ENCODE data around the gene ECM1. TPM values are rescaled to one million over a fixed set of nuclear protein-coding genes. Genes with fewer than 3 reads are reported as not detected.
A peak's percentile ranks its signal among the peaks of the same experiment; 100 is the strongest.

ECM1 gene
- total and polyA plus RNA-seq, 2 experiments from 2014 or later = 3.0 to 7.1 TPM

DNA sequence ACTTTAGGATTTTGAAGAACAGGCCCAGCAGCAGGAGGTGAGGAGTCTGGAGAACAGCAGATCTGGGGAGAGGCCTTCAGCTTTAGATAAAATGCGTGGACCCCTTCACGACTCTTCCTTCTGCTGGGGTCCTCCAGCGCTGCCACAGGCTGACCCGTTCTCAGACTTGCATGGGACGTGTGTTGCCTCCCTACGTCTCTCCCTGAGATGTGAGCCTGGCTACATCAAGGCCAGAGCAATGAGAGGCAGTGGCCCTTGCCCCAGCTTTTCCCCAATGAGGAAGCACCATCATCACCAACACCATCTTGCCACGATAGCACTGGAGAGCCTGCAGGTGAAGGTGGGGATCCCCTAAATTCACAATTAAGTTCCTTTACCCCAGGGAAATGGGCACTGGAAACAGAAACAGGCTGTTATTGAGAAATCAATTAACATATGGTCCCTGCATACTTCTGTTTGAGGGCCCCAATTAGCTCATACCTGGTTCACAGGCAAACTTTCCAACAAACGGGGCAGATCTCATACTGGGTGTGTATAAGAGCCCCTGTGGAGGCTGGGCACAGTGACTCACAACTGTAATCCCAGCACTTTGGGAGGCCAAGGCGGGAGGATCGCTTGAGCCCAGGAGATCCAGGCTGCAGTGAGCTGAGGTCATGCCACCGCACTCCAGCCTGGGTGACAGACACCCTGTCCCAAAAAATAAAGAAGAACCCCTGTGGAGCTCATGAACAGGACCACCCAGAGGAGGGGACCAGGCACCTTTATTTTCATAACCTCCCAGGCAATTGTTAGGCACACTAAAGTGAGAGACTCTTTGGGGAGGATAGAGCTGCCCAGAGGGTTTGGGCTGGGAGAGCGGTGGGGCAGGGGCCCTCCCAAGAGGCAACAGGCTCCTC is 29.2 kb downstream of the ECM1 start:
- Histone ChIP-seq H3K4me1 (ENCODE audit: insufficient read depth) (peaks cover 6% of the 10 kb centered on the region), H3K4me3 (no peak overlapping the region), H3K9me2 (replicated peaks; ENCODE audit: insufficient read depth) (no peaks in the 10 kb centered on the region), H3K27ac (no peak overlapping the region), H3K36me3 (replicated peaks; ENCODE audit: insufficient read depth, low read depth) (no peaks in the 10 kb centered on the region), H3K79me2 (no peaks in the 10 kb centered on the region), H3K4me2 (no peak overlapping the region), H3K27me3 (no peaks in the 10 kb centered on the region), H2AFZ (no peak overlapping the region), H4K20me1 (ENCODE audit: insufficient read depth, poor library complexity, severe bottlenecking) (no peaks in the 10 kb centered on the region), H3K9me3 (ENCODE audit: low read depth) (no peaks in the 10 kb centered on the region)
- no peak for TF ChIP-seq EZH2 (IDR thresholded peaks at IDR 0.05; ENCODE audit: borderline replicate concordance)
- TF ChIP-seq, protein P1, sequence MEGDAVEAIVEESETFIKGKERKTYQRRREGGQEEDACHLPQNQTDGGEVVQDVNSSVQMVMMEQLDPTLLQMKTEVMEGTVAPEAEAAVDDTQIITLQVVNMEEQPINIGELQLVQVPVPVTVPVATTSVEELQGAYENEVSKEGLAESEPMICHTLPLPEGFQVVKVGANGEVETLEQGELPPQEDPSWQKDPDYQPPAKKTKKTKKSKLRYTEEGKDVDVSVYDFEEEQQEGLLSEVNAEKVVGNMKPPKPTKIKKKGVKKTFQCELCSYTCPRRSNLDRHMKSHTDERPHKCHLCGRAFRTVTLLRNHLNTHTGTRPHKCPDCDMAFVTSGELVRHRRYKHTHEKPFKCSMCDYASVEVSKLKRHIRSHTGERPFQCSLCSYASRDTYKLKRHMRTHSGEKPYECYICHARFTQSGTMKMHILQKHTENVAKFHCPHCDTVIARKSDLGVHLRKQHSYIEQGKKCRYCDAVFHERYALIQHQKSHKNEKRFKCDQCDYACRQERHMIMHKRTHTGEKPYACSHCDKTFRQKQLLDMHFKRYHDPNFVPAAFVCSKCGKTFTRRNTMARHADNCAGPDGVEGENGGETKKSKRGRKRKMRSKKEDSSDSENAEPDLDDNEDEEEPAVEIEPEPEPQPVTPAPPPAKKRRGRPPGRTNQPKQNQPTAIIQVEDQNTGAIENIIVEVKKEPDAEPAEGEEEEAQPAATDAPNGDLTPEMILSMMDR (IDR thresholded peaks at IDR 0.05; ENCODE audit: poor library complexity) = no peak
- no peak for TF ChIP-seq EZH2phosphoT487 (IDR thresholded peaks at IDR 0.05; ENCODE audit: low read depth, severe bottlenecking, unreplicated experiment)
- no peak for DNase-seq (ENCODE audit: low spot score)
- WGBS (ENCODE audit: low lambda C conversion rate, missing lambda C conversion rate) = 92% methylated on average over 12 of the region's 12 CpGs

DNA sequence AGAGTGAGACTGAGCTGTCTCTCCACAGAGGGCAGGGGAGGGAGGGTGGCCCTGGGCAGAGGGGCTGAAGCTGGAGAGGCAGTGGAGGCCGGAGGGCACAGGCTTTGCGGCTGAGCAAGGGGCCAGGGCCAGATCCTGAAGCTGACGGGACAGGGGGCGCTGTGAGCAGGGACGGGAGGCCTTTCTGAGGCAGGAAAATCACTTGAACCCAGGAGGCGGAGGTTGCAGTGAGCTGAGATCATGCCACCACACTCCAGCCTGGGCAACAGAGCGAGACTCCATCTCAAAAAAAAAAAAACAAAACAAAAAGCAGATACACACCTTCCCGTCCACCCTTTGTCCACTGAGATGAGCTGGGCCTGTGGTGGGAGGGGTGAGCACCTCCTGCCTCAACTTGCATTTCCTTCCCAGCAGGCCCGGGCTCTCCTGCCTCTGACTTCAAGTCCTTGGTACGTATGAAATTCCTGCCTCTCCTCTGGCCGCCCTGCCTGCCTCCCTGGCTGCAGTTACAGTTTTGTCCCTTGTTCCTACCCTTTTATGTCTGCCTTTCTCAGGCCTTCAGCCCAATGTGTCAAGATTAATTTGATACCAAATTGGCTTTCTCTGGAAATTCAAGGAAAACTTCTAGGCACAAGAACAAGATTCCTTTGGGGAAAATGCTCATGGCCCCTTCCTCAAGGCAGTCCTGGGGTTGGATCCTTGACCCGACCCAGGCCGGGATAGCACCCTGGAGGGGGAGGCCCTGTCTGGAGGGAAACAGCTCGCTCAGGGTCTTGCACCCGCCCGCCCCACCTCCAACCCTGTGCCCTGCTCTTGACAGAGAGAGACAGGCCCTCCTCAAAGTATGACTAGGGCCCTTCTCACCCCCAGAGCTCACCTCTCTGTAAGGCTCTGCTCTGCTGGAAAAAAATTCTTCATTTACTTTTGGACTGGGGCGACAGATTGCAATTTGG is 30.1 kb downstream of the ECM1 start:
- 77% methylated on average over 17 of the region's 17 CpGs for WGBS (ENCODE audit: low lambda C conversion rate, missing lambda C conversion rate)
- Histone ChIP-seq H3K27ac (no peak overlapping the region), H3K36me3 (replicated peaks; ENCODE audit: insufficient read depth, low read depth) (no peaks in the 10 kb centered on the region), H4K20me1 (ENCODE audit: insufficient read depth, poor library complexity, severe bottlenecking) (no peaks in the 10 kb centered on the region), H3K27me3 (no peaks in the 10 kb centered on the region), H3K9me2 (replicated peaks; ENCODE audit: insufficient read depth) (no peaks in the 10 kb centered on the region), H2AFZ (no peak overlapping the region), H3K79me2 (no peaks in the 10 kb centered on the region), H3K4me3 (no peak overlapping the region), H3K9me3 (ENCODE audit: low read depth) (no peaks in the 10 kb centered on the region), H3K4me1 (ENCODE audit: insufficient read depth) (peaks cover 2% of the 10 kb centered on the region), H3K4me2 (no peak overlapping the region)
- no peak for TF ChIP-seq EZH2 (IDR thresholded peaks at IDR 0.05; ENCODE audit: borderline replicate concordance)
- TF ChIP-seq EZH2phosphoT487 (IDR thresholded peaks at IDR 0.05; ENCODE audit: low read depth, severe bottlenecking, unreplicated experiment) = no peak
- TF ChIP-seq, protein P1 (IDR thresholded peaks at IDR 0.05; ENCODE audit: poor library complexity) = no peak
- peak; percentile 30 for DNase-seq (ENCODE audit: low spot score)

DNA sequence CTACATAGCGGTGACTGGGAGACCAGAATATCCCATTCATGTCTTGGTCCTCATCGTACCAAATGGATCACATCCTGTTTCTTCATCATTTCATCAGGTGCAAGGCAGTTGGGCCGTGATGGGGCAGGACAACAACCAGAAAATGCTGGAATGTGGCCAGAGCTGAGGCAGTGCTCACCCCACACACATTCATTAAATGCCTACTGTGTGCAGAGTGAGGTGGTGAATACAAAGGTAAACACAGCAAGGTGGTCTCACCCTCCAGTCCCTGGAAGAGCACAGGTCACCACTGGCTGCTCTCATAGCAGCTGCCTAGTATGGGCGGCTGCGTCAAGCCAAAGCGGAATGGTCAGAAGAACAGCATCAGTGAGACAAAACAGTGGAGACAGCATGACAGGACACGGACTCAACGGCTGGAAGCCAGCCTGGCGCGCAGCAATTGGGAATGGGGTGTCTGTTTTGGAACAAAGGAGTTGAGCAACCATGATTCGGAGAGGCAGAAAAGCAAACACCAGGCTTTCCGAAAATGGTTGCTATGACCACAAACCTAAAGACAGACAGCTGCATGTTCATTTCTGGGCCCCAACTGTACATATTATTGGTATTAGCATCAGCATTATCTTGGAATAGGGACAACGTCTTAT is 35.7 kb downstream of the ECM1 start:
- Histone ChIP-seq H3K9me2 (replicated peaks; ENCODE audit: insufficient read depth) (no peaks in the 10 kb centered on the region), H2AFZ (no peak overlapping the region), H3K27ac (no peak overlapping the region), H3K27me3 (no peaks in the 10 kb centered on the region), H3K36me3 (replicated peaks; ENCODE audit: insufficient read depth, low read depth) (no peaks in the 10 kb centered on the region), H3K9me3 (ENCODE audit: low read depth) (no peaks in the 10 kb centered on the region), H3K79me2 (no peaks in the 10 kb centered on the region), H3K4me3 (no peak overlapping the region), H3K4me2 (no peak overlapping the region), H3K4me1 (ENCODE audit: insufficient read depth) (peaks cover 6% of the 10 kb centered on the region), H4K20me1 (ENCODE audit: insufficient read depth, poor library complexity, severe bottlenecking) (no peaks in the 10 kb centered on the region)
- TF ChIP-seq EZH2 (IDR thresholded peaks at IDR 0.05; ENCODE audit: borderline replicate concordance) = no peak
- TF ChIP-seq, protein P1 (IDR thresholded peaks at IDR 0.05; ENCODE audit: poor library complexity) = no peak
- TF ChIP-seq EZH2phosphoT487 (IDR thresholded peaks at IDR 0.05; ENCODE audit: low read depth, severe bottlenecking, unreplicated experiment) = no peak
- DNase-seq (ENCODE audit: low spot score) = peak; percentile 10
- WGBS (ENCODE audit: low lambda C conversion rate, missing lambda C conversion rate) = 77% methylated on average over 13 of the region's 13 CpGs
